Glutamatergic neuron (in vitro differentiated cells): Measurements from ENCODE around the gene FNDC11. TPM values are rescaled to one million over a fixed set of nuclear protein-coding genes. Genes with fewer than 3 reads are reported as not detected.

Source experiments
- DNase-seq: peaks from one replicate; pipeline ENCODE4 v3.0.0; 2022
- H3K27ac Mint-ChIP-seq: one replicate; pipeline ENCODE4 v1.8.0; 2020; ENCODE audit warnings: mild to moderate bottlenecking, mixed read lengths, inconsistent platforms; ENCODE audit not compliant: unreplicated experiment
- H3K27me3 Mint-ChIP-seq: one replicate; pipeline ENCODE4 v1.8.0; 2020; ENCODE audit warnings: mild to moderate bottlenecking, moderate library complexity, mixed read lengths, inconsistent platforms; ENCODE audit not compliant: unreplicated experiment
- H3K36me3 Mint-ChIP-seq: one replicate; pipeline ENCODE4 v1.8.0; 2020; ENCODE audit warnings: mild to moderate bottlenecking, mixed read lengths, inconsistent platforms; ENCODE audit not compliant: unreplicated experiment
- H3K4me1 Mint-ChIP-seq: one replicate; pipeline ENCODE4 v1.8.0; 2020; ENCODE audit warnings: mild to moderate bottlenecking, low read depth, mixed read lengths, inconsistent platforms; ENCODE audit not compliant: unreplicated experiment
- H3K4me3 Mint-ChIP-seq: one replicate; pipeline ENCODE4 v1.8.0; 2020; ENCODE audit warnings: mild to moderate bottlenecking, mixed read lengths, inconsistent platforms; ENCODE audit not compliant: unreplicated experiment
- H3K9me3 Mint-ChIP-seq: one replicate; pipeline ENCODE4 v1.8.0; 2020; ENCODE audit warnings: mild to moderate bottlenecking, moderate library complexity, mixed read lengths, inconsistent platforms; ENCODE audit not compliant: unreplicated experiment
- total RNA-seq: library from RNA; stranded (reverse); fragmentation: NEBNext Ultra II Directional; extraction: Animal tissue kit (Norgen Biotek cat#: 25700); gene quantifications from one replicate; pipeline ENCODE4 v1.2.1, GENCODE V29; 2021; ENCODE audit not compliant: unreplicated experiment
- TF ChIP-seq, protein P1 (sequence below): fragments of 200-600 bp; sonication (generic); IDR thresholded peaks from one replicate; pipeline ENCODE4 v1.5.0; 2021; ENCODE audit not compliant: partially characterized antibody, unreplicated experiment

Gene FNDC11
- total RNA-seq, 1 donor from 2014 or later, result 9.3 TPM

DNA sequence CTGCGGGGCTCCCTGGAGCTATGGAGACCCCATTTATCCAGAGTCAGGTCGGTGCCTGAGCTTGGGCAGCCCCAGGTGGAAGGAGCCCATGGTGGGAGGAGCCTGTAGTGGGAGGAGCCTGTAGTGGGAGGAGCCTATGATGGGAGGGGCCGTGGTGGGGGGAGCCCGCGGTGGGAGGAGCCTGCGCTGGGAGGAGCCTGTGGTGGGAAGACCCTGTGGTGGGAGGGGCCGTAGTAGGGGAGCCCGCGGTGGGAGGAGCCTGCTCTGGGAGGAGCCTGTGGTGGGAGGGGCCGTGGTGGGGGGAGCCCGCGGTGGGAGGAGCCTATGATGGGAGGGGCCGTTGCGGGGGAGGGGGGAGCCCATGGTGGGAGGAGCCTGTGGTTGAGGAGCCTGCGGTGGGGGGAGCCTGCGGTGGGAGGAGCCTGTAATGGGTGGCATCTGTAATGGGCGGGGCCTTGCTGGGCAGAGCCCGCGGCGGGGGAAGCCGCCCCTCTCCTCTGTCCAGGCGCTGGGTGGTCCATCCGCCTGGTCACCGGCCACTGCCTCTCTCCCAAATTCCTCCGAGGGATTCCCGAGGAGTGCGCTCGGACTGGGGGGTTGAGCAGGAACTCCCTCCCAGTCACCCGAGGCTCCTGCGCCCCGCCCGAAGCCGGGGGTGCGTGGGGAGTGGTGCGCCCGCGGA lies 567 bp upstream of the FNDC11 start:
- TF ChIP-seq, protein P1, sequence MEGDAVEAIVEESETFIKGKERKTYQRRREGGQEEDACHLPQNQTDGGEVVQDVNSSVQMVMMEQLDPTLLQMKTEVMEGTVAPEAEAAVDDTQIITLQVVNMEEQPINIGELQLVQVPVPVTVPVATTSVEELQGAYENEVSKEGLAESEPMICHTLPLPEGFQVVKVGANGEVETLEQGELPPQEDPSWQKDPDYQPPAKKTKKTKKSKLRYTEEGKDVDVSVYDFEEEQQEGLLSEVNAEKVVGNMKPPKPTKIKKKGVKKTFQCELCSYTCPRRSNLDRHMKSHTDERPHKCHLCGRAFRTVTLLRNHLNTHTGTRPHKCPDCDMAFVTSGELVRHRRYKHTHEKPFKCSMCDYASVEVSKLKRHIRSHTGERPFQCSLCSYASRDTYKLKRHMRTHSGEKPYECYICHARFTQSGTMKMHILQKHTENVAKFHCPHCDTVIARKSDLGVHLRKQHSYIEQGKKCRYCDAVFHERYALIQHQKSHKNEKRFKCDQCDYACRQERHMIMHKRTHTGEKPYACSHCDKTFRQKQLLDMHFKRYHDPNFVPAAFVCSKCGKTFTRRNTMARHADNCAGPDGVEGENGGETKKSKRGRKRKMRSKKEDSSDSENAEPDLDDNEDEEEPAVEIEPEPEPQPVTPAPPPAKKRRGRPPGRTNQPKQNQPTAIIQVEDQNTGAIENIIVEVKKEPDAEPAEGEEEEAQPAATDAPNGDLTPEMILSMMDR, result no peak
- H3K36me3 Mint-ChIP-seq, result no peaks in the 10 kb centered on the region

DNA sequence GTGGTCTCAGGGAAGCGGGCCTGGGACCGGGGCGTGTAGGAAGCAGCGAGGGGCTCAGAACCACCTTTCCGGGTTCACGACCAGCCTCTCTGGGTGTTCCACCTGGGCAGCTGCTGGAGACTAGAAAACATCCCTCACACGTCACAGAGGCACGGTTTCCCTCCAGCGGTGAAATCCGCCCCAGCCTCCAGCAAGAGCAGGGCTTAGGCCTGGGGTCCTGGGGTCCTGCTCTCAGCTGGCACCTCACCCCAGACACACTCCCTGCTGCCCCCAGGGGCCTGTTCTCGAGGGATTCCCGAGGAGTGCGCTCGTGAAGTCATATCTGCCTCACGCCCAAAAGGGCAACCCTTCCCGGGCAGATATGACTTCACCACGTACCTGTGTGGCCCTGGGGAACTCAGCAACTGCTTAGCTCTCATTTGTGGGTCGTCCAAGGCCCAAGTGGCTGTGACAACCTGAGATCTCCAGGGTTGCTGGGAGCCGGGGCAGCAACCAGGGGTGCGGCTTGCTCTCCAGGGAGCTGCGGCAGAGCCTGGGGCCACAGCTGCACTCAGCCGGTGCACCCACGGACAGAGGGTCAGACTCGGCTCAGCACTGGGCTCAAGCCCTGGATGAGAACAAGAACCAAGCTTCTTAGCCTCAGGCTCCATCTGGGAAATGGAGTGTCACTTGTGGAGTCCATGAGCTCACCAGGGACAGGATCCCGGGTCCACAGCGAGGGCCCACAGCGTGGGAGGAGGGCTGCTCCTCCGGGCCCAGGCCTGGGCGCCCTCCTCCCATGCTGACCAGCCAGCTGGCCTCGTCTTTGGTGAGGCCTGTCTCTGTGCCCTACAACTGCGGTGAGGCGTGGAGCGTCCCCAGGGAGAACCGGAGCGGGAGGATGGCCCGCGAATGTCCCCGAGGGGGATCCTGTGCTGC lies 661 bp downstream of the FNDC11 start:
- Mint-ChIP-seq H3K9me3 (peaks cover 4% of the 10 kb centered on the region), H3K4me3 (peak overlapping the region; percentile 70), H3K27ac (no peak overlapping the region), H3K4me1 (peaks cover 2% of the 10 kb centered on the region), H3K27me3 (peaks cover 3% of the 10 kb centered on the region), H3K36me3 (no peaks in the 10 kb centered on the region)
- DNase-seq, result no peak
- TF ChIP-seq, protein P1, result no peak

More for the DNA sequence above, 567 bp upstream of the FNDC11 start:
- Mint-ChIP-seq H3K27ac (no peak overlapping the region), H3K4me1 (peaks cover 2% of the 10 kb centered on the region), H3K27me3 (peaks cover 3% of the 10 kb centered on the region), H3K4me3 (no peak overlapping the region), H3K9me3 (peaks cover 4% of the 10 kb centered on the region)
- peak; percentile 91 for DNase-seq

DNA sequence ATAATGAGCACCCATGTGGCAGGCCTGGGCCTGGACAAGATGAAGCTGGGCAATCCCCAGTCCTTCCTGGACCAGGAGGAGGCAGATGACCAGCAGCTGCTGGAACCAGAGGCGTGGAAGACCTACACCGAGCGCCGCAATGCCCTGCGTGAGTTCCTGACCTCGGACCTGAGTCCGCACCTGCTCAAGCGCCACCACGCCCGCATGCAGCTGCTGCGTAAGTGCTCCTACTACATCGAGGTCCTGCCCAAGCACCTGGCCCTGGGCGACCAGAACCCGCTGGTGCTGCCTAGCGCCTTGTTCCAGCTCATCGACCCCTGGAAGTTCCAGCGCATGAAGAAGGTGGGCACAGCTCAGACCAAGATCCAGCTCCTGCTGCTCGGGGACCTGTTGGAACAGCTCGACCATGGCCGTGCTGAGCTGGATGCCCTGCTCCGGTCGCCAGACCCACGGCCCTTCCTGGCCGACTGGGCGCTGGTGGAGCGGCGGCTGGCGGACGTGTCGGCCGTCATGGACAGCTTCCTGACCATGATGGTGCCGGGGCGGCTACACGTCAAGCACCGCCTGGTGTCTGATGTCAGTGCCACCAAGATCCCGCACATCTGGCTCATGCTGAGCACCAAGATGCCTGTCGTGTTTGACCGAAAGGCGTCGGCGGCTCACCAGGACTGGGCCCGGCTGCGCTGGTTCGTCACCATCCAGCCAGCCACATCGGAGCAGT lies 1.9 kb downstream of the FNDC11 start:
- Mint-ChIP-seq H3K27ac (no peak overlapping the region), H3K4me1 (peaks cover 2% of the 10 kb centered on the region), H3K4me3 (no peak overlapping the region), H3K9me3 (peaks cover 7% of the 10 kb centered on the region), H3K36me3 (no peaks in the 10 kb centered on the region), H3K27me3 (peaks cover 3% of the 10 kb centered on the region)
- no peak for DNase-seq
- TF ChIP-seq, protein P1, result no peak

DNA sequence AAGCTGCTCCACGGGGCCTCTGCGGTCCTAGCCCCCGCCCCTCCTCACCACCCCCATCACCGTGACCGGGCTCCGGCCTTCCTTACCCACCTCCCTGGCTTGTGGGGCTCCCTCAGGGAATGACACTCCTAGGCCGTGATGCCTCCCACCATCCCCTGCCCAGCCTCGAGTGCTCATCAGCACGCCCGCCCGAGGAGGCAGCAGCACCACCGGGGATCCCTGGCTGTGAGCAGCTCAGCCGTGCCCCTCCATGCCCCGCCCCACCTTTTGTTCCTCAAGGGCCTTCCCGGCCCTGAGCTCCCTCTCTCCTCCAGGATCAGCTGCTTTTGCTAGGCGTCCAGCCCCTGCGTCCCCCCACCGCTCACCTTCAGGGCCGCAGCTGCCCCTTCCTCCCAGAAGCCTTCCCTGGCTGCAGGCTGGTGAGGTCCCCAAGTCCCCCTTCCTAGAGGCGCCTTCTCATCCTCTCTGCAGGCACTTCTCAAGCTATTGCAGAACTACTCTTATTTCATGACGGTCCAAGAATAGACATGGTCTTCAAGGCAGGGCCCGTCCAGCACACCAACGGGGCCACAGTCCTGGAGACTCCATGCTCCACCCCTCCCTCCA lies 3.0 kb downstream of the FNDC11 start:
- H3K4me1 Mint-ChIP-seq, result no peaks in the 10 kb centered on the region
- H3K27me3 Mint-ChIP-seq, result peaks cover 3% of the 10 kb centered on the region
- peaks cover 5% of the 10 kb centered on the region for H3K9me3 Mint-ChIP-seq
- no peak overlapping the region for H3K4me3 Mint-ChIP-seq
- peak overlapping the region; percentile 35 for H3K27ac Mint-ChIP-seq
- H3K36me3 Mint-ChIP-seq, result no peaks in the 10 kb centered on the region
- DNase-seq, result no peak
- TF ChIP-seq, protein P1, result no peak
